SHP77 treated with DMSO at 0.1 percent for 48 hours (cell line): ENCODE data around the gene OSBPL9.

Experiments
- DNase-seq: peaks from one replicate; lab custom pipeline; 2025; lab: John Stamatoyannopoulos, UW

Gene OSBPL9

GRCh38 chr1:51735746-51736254 lies 118.9 kb downstream of the OSBPL9 start:
- no peak for DNase-seq

DNA sequence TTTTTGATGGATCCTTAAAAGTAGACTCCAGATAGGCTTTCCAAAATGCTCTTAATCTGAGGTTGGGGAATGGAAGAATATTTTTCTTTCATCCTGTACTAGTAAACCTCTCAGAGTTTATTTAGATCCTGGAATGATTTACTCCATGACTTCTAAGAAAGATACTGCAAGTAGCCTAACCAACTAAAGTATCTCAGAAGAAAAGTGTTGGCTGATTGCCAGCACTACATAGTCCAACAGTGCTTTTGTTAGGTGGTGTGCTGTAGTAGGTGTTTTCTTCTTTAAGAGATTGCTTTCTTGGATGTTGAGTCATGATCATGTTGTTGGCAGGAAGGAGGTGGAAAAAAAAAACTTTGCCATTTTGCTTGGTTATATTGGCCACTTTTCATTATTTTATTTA lies 119.8 kb downstream of the OSBPL9 start:
- no peak for DNase-seq

DNA sequence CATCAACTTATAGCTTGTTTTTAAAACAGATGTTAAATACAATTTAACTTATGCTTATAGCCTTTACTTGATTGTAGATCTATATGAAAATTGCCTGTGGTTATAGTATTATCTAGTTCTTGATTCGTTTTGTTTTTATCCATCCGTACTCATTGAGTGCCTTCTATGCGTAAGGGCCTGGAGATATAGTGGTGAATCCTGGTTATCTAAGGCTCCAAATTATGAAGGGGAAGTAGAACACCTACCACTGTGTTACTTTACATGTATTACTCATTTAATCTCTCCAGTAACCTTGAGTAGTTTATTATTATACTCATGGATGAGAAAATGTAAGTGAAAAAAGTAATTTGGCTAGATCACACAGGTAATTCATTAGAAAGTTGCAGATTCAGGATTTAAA lies 121.8 kb downstream of the OSBPL9 start:
- DNase-seq: no peak

GRCh38 chr1:51740652-51741051 lies 123.8 kb downstream of the OSBPL9 start:
- DNase-seq: no peak

- DNase-seq: no peak
Measured at GRCh38 chr1:51741121-51741681, 124.3 kb downstream of the OSBPL9 start.

DNA sequence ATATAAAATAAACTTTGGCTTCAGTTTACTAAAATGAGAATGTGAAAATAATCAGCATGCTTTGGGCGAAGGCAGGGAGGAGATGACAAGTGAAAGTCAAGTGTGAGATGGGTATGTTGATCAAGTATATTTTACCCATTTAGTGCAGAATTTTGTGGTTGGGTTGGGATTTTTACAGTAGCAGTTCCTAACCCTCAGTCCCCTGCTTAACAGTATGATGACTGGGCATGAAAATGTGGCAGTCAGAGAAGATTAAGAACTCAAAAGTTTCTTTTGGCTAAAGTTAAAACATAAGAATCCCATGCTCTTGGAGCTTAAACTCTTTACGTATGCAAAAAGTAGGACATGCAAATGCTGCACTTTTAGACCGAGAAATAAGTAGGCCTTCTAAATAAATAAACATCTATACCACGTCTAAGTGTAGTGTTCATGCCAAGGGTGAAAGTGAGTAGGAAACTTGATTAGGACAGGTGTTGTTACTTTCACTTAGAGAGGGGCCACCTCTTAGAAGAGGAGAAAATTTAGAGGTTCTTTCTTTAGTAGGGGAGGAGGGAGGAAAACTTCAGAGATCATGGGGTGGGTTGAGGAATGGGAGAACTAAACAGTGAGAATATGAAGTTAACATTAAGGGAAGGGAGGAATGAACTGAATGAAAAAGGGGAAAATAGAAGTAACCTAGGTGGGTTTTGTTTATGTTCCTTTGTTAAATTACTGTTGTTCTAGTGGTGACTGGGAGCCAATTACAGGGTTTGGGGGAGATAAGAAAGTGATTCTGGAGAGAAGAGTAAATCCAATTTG lies 127.8 kb downstream of the OSBPL9 start:
- no peak for DNase-seq

DNA sequence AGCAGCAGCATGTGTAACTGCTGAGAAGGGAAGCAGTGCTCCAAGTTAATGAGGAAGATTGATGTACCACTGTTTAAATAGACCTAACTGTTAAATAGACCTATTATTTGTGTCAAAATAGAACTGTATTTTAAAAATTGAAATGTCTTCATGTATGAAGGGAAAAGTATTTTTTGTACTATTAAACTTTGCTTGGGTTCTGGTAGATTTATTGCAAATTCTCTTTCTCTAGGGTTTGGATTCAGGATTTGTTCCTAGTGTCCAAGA lies 128.3 kb downstream of the OSBPL9 start:
- DNase-seq: no peak

DNA sequence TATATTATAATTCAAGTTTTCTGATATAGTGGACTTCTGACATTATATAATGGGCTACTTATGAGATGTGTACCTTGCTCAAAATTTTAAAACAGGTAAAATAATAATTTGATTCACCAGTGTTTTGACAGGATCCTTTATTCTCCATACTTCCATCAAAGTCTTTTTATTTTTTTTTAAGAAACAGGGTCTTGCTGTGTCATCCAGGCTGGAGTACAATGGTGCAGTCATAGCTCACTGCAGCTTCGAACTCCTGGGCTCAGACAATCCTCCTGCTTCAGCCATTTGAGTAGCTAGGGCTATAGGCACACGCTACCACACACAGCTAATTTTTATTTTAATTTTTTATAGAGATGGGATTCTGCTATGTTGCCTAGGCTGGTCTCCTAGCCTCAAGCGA lies 132.3 kb downstream of the OSBPL9 start:
- DNase-seq: no peak

GRCh38 chr1:51750218-51750617 lies 133.3 kb downstream of the OSBPL9 start:
- no peak for DNase-seq

- no peak for DNase-seq
Measured at GRCh38 chr1:51750729-51751128, 133.8 kb downstream of the OSBPL9 start.

- DNase-seq: no peak
Measured at GRCh38 chr1:51752073-51752948, 135.4 kb downstream of the OSBPL9 start.

- no peak for DNase-seq
Measured at GRCh38 chr1:51753969-51754368, 137.1 kb downstream of the OSBPL9 start.

GRCh38 chr1:51754666-51755065 lies 137.8 kb downstream of the OSBPL9 start:
- DNase-seq: no peak

DNA sequence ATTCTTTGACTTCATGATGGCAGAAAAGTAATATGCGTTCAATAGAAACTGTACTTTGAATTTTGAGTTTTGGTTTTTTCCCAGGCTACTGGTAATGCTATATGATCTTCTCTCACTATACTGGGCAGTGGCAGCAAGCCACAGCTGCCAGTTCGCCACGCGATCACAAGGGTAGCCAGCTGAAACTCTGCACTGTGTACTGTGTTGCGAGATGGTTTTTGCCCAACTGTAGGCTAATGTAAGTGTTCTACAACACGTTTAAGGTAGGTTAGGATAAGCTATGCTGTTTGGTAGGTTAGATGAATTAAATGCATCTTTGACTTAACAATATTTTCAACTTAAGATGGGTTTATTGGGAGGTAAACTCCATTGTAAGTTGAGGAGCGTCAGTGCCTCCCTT lies 138.5 kb downstream of the OSBPL9 start:
- DNase-seq: no peak

GRCh38 chr1:51756290-51756689 lies 139.4 kb downstream of the OSBPL9 start:
- no peak for DNase-seq

GRCh38 chr1:51758310-51758709 lies 141.4 kb downstream of the OSBPL9 start:
- no peak for DNase-seq

DNA sequence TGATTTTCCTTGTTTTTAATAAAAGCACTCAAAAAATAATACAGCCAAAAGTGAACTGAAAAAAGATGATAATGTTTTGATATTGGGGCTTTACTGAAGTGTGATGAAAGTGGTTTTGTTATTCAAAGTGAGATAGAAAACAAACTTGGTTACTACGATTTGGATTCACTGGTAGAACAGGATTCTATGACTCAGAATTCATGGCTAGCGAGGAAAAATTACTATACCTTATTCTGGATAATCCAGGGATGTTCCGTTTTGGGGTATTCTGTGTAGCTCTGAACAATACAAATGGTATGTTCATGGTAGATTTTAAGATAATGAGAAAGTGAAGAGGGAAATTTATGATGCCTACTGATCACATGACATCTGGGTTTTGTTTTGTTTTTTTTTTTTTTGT lies 144.0 kb downstream of the OSBPL9 start:
- no peak for DNase-seq

GRCh38 chr1:51761351-51761750 lies 144.5 kb downstream of the OSBPL9 start:
- DNase-seq: no peak

GRCh38 chr1:51768971-51769588 lies 152.2 kb downstream of the OSBPL9 start:
- DNase-seq: no peak

DNA sequence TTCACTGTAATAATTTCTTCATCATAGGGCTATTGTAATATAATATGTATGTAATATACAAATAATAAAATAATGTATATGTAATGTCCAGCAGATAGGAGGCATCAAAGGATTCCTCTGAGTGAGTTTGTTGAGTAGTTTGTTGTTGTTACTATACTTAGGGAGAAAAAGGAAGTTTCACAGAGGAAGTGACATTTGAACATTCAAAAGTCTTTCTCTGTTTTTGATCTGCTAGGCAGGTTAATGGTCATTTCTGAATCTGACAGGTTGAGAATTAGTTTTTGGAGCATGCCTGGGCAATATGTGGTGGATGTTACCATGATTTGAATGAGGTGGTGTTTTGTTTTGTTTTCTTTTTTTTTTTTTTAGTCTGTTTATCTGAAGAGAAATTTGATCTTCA lies 159.5 kb downstream of the OSBPL9 start:
- no peak for DNase-seq

DNA sequence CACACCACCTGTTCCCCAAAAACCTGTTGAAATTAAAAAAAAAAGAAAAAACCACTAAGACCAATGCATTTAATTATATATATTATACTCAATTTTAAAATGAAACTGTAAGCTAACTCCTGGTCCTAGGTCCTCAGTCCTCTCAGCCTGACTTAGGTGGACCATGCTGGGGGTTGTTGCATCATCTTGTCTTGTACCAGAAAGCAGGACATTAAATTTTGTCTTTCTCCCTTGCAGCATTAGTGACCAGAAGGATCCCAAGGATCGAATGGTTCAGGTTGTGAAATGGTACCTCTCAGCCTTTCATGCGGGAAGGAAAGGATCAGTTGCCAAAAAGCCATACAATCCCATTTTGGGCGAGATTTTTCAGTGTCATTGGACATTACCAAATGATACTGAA lies 164.0 kb downstream of the OSBPL9 start:
- no peak for DNase-seq

- DNase-seq: no peak
Measured at GRCh38 chr1:51784997-51785421, 168.1 kb downstream of the OSBPL9 start.

- DNase-seq: no peak
Measured at GRCh38 chr1:51788938-51789337, 172.0 kb downstream of the OSBPL9 start.
